ENCODE data around the gene MAPK14.
"Not testable (repeated sequence)": the region's sequence is repeated elsewhere in the genome, so short reads cannot be mapped to it uniquely, and the experiment has no call there.

The MAPK14 gene

GRCh38 chr6:36027501-36028087, at the start of gene MAPK14:
Gene MAPK14 (plus strand): TSS chr6:36027808. CDS start chr6:36028158, 350 bp downstream.
- DNase-seq = peak; percentile 100

- not testable (repeated sequence) for DNase-seq
Measured at GRCh38 chr6:35980126-35980525, 47.5 kb upstream of the MAPK14 start.

- DNase-seq = no peak
Measured at GRCh38 chr6:35980991-35981645, 46.5 kb upstream of the MAPK14 start.

GRCh38 chr6:35984701-35985100, 42.9 kb upstream of the MAPK14 start:
- no peak for DNase-seq

GRCh38 chr6:35988047-35988446, 39.6 kb upstream of the MAPK14 start:
- DNase-seq = not testable (repeated sequence)

- no peak for DNase-seq
Measured at GRCh38 chr6:35993150-35993549, 34.5 kb upstream of the MAPK14 start.

GRCh38 chr6:36000451-36000850, 27.2 kb upstream of the MAPK14 start:
- no peak for DNase-seq

GRCh38 chr6:36015666-36016065, 11.9 kb upstream of the MAPK14 start:
- no peak for DNase-seq

GRCh38 chr6:36018339-36018738, 9.3 kb upstream of the MAPK14 start:
- no peak for DNase-seq

GRCh38 chr6:36019167-36019566, 8.4 kb upstream of the MAPK14 start:
- DNase-seq = no peak

GRCh38 chr6:36020154-36020553, 7.5 kb upstream of the MAPK14 start:
- no peak for DNase-seq

GRCh38 chr6:36023996-36024795, 3.4 kb upstream of the MAPK14 start, which contains the start of gene SLC26A8:
Gene SLC26A8 (minus strand): TSS chr6:36024641. CDS start chr6:36019707, 4,934 bp downstream.
- no peak for DNase-seq

- peak; percentile 36 for DNase-seq
Measured at GRCh38 chr6:36025260-36025931, 2.2 kb upstream of the MAPK14 start.

- peak; percentile 43 for DNase-seq
Measured at GRCh38 chr6:36025932-36026327, 1.7 kb upstream of the MAPK14 start.

GRCh38 chr6:36028088-36028876, 674 bp downstream of the MAPK14 start:
- peak; percentile 22 for DNase-seq

- DNase-seq = peak; percentile 73
Measured at GRCh38 chr6:36028877-36029324, 1.3 kb downstream of the MAPK14 start.

- DNase-seq = peak; percentile 62
Measured at GRCh38 chr6:36029464-36029863, 1.9 kb downstream of the MAPK14 start.

- DNase-seq = no peak
Measured at GRCh38 chr6:36032261-36032660, 4.7 kb downstream of the MAPK14 start.

- not testable (repeated sequence) for DNase-seq
Measured at GRCh38 chr6:36033144-36033543, 5.5 kb downstream of the MAPK14 start.

- peak; percentile 8 for DNase-seq
Measured at GRCh38 chr6:36033935-36034334, 6.3 kb downstream of the MAPK14 start.

- DNase-seq = no peak
Measured at GRCh38 chr6:36034441-36034840, 6.8 kb downstream of the MAPK14 start.

GRCh38 chr6:36035225-36035624, 7.6 kb downstream of the MAPK14 start:
- DNase-seq = no peak
